Endothelial cell of umbilical vein (primary cell): Measurements from ENCODE around the gene LCAT.

Source experiments
- CTCF ChIP-seq, 2 donors: IDR thresholded peaks; 1 replicate in 1 of 2; 2 replicates in 1 of 2; pipeline ENCODE4 v1.5.1; 2011; ENCODE audit warnings: low read length in 2 of 2, mild to moderate bottlenecking in 2 of 2, moderate library complexity in 2 of 2, control low read depth in 1 of 2, inconsistent platforms in 1 of 2, low read depth in 1 of 2; ENCODE audit not compliant: insufficient read depth in 1 of 2; ENCODE audit errors: extremely low read depth in 1 of 2
- EZH2 ChIP-seq: IDR thresholded peaks from 2 replicates; pipeline ENCODE4 v1.6.1; 2012; ENCODE audit warnings: borderline replicate concordance, low read depth, mild to moderate bottlenecking, moderate library complexity, low read length, inconsistent platforms; ENCODE audit not compliant: severe bottlenecking

DNA sequence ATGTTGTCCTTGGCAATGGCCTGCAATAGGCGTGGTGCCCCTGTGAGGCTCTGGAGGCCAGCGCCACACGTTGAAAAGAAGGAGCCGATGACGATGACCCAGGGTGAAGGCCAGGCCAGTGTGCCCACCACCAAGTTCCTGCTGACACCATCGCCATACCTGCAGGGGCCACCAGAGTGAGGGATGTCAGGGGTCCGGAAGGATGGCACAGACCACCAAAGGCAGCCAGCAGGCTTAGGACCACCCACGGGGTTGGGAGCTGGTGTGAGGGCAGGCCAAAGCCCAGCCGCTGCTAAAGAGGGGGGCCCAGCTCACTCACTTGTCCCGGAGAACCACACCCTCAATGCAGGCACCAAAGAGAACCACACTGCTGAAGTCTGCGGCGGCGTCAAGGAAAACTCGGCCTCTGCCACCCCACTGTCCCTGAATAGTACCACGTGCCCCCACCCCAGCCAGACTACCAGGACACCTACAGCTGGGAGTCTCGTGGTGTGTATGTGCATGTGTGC is 6.5 kb upstream of the LCAT start:
- TF ChIP-seq CTCF (IDR thresholded peaks at IDR 0.05; ENCODE audit: extremely low read depth in 1 of 2, insufficient read depth in 1 of 2, low read depth in 1 of 2, low read length in 2 of 2) (no peak), EZH2 (no peak)
